GM12872 (cell line): Measurements from ENCODE around the gene ECM1.
A peak's percentile ranks its signal among the peaks of the same experiment; 100 is the strongest.

Experiments
- TF ChIP-seq, protein P1 (sequence below): IDR thresholded peaks from 3 replicates; pipeline ENCODE4 v1.5.1; 2011; ENCODE audit warnings: low read depth, mild to moderate bottlenecking, low read length, moderate library complexity; ENCODE audit not compliant: insufficient read depth

Gene ECM1

DNA sequence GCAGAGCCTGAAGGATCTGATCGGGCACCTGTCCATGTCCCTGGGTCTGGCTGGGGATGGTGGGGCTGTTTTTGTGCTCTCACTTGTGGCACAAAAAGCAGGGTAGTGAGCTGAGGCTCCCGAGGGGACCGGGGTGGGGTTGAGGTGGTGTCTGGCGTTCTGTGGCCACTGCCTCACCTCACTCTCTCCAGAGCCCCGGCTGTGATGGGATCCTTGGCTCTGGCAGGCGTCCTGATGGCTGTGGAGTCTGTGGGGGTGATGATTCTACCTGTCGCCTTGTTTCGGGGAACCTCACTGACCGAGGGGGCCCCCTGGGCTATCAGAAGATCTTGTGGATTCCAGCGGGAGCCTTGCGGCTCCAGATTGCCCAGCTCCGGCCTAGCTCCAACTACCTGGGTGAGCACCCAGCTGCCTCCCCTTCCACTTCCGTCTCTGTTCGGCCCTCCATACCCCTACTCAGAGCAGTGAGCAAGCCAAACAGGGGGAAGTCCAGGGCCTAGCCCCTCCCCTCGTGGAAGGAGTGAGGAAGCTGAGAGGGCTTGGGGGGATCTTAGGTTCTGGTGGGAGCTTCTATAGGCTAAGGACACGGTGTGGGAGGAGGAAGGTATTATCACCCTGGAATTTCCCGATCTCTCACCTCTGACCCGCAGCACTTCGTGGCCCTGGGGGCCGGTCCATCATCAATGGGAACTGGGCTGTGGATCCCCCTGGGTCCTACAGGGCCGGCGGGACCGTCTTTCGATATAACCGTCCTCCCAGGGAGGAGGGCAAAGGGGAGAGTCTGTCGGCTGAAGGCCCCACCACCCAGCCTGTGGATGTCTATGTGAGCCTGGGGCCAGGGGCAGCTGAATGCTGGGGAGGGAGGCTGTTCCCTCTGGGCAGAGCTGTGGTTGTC, 48.3 kb downstream of the ECM1 start:
- TF ChIP-seq, protein P1, sequence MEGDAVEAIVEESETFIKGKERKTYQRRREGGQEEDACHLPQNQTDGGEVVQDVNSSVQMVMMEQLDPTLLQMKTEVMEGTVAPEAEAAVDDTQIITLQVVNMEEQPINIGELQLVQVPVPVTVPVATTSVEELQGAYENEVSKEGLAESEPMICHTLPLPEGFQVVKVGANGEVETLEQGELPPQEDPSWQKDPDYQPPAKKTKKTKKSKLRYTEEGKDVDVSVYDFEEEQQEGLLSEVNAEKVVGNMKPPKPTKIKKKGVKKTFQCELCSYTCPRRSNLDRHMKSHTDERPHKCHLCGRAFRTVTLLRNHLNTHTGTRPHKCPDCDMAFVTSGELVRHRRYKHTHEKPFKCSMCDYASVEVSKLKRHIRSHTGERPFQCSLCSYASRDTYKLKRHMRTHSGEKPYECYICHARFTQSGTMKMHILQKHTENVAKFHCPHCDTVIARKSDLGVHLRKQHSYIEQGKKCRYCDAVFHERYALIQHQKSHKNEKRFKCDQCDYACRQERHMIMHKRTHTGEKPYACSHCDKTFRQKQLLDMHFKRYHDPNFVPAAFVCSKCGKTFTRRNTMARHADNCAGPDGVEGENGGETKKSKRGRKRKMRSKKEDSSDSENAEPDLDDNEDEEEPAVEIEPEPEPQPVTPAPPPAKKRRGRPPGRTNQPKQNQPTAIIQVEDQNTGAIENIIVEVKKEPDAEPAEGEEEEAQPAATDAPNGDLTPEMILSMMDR = no peak

DNA sequence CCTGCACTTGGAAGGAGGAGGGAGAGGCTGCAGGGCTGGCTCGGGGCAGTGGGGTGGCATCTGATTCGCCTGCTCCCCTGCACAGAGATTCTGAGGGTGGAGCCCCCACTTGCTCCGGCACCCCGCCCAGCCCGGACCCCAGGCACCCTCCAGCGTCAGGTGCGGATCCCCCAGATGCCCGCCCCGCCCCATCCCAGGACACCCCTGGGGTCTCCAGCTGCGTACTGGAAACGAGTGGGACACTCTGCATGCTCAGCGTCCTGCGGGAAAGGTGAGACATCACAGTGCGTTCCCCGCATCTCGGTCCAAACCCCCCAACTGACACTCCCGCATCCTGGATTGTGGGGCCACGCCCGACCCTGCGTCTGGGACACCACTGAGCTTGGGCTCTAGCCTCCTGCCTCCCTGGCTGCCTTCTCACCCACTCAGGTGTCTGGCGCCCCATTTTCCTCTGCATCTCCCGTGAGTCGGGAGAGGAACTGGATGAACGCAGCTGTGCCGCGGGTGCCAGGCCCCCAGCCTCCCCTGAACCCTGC, 49.2 kb downstream of the ECM1 start:
- TF ChIP-seq, protein P1 = no peak

DNA sequence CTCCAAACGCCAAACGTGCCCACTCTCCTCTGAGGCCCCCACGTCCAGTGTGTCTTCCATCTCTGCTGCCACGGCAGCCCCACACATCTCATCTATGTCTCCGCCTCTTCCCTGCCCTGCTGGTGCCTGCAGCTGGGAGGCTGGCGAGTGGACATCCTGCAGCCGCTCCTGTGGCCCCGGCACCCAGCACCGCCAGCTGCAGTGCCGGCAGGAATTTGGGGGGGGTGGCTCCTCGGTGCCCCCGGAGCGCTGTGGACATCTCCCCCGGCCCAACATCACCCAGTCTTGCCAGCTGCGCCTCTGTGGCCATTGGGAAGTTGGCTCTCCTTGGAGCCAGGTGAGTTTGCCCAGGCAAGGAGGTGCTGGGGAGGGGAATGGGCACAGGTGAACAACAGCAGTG, 49.9 kb downstream of the ECM1 start:
- TF ChIP-seq, protein P1 = no peak

DNA sequence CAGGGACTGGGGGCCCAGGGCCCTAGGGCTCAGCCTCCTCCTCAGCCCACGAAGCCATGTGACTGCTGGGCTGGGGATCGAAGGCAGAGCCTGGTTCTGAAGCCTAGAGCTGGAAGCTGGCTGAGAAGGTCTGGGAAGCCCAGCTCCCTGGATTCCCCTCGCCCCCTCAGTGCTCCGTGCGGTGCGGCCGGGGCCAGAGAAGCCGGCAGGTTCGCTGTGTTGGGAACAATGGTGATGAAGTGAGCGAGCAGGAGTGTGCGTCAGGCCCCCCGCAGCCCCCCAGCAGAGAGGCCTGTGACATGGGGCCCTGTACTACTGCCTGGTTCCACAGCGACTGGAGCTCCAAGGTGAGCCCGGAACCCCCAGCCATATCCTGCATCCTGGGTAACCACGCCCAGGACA, 50.4 kb downstream of the ECM1 start:
- TF ChIP-seq, protein P1 = no peak

DNA sequence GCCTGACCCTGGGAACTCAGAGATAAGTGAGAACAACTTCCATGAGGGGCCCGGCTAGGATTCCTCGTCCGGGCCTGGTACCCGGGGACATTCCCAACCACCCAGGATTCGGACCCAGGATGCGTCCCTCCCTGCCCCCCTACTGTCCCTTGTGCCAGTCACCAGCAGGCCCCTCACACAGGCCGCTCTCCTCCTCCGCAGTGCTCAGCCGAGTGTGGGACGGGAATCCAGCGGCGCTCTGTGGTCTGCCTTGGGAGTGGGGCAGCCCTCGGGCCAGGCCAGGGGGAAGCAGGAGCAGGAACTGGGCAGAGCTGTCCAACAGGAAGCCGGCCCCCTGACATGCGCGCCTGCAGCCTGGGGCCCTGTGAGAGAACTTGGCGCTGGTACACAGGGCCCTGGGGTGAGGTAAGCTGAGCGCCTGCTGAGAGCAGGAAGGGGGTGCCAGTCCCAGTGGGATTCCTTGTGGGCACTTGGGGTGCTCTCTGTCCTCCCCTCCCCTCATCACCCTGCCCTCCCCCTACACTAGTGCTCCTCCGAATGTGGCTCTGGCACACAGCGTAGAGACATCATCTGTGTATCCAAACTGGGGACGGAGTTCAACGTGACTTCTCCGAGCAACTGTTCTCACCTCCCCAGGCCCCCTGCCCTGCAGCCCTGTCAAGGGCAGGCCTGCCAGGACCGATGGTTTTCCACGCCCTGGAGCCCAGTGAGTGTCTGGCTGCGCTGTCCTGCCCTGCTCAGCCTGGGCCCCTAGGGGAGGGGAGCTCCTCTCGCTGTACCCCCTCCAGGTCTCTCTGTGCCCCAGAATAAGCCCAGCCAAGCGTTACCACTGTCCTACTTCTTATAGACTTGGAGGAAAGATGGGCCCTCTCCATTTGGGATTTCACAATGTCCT, 51.1 kb downstream of the ECM1 start:
- TF ChIP-seq, protein P1 = no peak

DNA sequence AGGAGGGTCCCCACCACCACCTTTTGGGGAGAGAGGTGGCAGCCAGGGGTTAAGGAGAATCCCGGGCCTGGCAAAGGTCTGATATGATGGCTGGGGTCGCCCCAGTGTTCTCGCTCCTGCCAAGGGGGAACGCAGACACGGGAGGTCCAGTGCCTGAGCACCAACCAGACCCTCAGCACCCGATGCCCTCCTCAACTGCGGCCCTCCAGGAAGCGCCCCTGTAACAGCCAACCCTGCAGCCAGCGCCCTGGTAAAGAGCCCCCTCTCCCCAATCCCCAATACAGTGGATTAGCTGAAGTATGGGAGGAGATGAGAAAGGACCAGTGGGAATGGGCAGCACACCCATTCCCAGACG, 51.7 kb downstream of the ECM1 start:
- TF ChIP-seq, protein P1 = no peak

DNA sequence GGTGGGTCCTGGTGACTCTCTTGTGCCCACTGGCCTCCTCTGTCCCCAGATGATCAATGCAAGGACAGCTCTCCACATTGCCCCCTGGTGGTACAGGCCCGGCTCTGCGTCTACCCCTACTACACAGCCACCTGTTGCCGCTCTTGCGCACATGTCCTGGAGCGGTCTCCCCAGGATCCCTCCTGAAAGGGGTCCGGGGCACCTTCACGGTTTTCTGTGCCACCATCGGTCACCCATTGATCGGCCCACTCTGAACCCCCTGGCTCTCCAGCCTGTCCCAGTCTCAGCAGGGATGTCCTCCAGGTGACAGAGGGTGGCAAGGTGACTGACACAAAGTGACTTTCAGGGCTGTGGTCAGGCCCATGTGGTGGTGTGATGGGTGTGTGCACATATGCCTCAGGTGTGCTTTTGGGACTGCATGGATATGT, 52.1 kb downstream of the ECM1 start:
- TF ChIP-seq, protein P1 = peak; percentile 100
